Body of pancreas (tissue), 4 donors: ENCODE results near the gene SLC16A9.

Experiments used
- CTCF ChIP-seq, 7 experiments: fragments of 450-650 bp in 4 of 7; fragments of 200-600 bp in 3 of 7; sonication (generic) in 3 of 7; IDR thresholded peaks; one replicate each; pipeline ENCODE4 v1.5.1; 2016 to 2019; ENCODE audit warnings: antibody characterized with exemption in 7 of 7
- POLR2A ChIP-seq, 3 donors: fragments of 450-650 bp; IDR thresholded peaks; one replicate each; pipeline ENCODE4 v1.6.1; 2016; ENCODE audit warnings: antibody characterized with exemption in 3 of 3, mild to moderate bottlenecking in 2 of 3

- TF ChIP-seq CTCF (IDR thresholded peaks at IDR 0.05) (no peak), POLR2A (IDR thresholded peaks at IDR 0.05) (no peak)
Observed at GRCh38 chr10:59713196-59713821, 3.7 kb upstream of the SLC16A9 start.
